Posterior cingulate gyrus (tissue), 11 donors: ENCODE measurements around the gene DNM3.
A peak's percentile ranks its signal among the peaks of the same experiment; 100 is the strongest.
"Not testable (repeated sequence)": the region's sequence is repeated elsewhere in the genome, so short reads cannot be mapped to it uniquely, and the experiment has no call there.

Source experiments
- DNase-seq, 10 donors: peaks; one replicate each; pipeline versions ENCODE4 v3.0.0 to v3.0.0-alpha.2; 2020 to 2021; ENCODE audit warnings: mixed read lengths in 3 of 10
- intact Hi-C: fragments of 100-400 bp; cut with DNase I; formaldehyde crosslinking; loops from one replicate; pipeline ENCODE4 v1.15.1; 2023

Gene DNM3

GRCh38 chr1:171841050-171841910 is at the start of gene DNM3:
DNM3 (plus strand) TSS chr1:171841498; CDS start chr1:171841657, 159 bp downstream.
- intact Hi-C loops, result loop anchor here (2.0 to 10.0 kb wide), 3 partner anchors 39 to 142 kb away; partner anchors contain the start of gene VAMP4
- peak; percentile 83 to 99 (median 90) for DNase-seq

GRCh38 chr1:171792656-171793369 is 48.5 kb upstream of the DNM3 start:
- no peak for DNase-seq
- intact Hi-C loops, result no loop called here

GRCh38 chr1:171793636-171794035 is 47.7 kb upstream of the DNM3 start:
- no peak for DNase-seq
- intact Hi-C loops, result no loop called here

DNA sequence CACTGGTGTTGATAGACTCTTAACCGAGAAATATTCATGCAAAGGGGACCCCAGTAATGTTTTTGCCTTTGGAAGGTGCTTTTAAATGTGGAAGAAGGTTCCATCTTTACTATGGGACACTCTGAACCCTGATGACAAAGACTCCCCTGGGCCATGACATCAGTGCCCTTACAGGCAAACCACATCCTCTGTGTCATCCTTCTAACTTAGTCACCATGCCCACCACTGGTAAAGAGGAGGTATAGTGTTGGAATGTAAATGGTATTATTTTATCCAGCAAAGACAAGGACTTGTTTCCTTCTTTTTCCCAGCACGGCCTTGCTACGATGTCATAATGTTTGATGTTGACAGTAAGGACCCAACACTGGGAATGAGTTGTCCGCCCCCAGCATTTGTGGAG is 47.2 kb upstream of the DNM3 start:
- DNase-seq, result no peak
- intact Hi-C loops, result no loop called here

- intact Hi-C loops, result no loop called here
Observed at GRCh38 chr1:171796592-171796991, 44.7 kb upstream of the DNM3 start.

DNA sequence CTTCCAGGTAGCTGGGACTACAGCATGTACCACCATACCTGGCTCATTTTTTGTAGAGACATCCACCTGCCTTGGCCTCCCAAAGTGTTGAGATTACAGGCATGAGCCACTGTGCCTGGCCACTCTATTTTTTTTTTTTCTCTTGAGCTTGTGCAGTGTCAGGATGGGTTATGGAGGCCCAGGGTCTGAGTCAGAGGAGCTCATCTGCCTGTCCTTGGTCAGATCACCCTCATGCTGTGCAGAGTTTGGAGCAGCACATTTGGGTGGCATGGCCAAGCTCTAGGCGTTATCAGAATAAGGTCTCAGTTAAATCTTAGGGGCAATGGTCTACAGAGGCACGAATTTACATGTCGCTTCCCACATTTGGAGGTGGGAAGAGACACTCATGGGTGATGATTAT is 43.0 kb upstream of the DNM3 start:
- intact Hi-C loops, result no loop called here

More at GRCh38 chr1:171796592-171796991, 44.7 kb upstream of the DNM3 start:
- no peak for DNase-seq

DNA sequence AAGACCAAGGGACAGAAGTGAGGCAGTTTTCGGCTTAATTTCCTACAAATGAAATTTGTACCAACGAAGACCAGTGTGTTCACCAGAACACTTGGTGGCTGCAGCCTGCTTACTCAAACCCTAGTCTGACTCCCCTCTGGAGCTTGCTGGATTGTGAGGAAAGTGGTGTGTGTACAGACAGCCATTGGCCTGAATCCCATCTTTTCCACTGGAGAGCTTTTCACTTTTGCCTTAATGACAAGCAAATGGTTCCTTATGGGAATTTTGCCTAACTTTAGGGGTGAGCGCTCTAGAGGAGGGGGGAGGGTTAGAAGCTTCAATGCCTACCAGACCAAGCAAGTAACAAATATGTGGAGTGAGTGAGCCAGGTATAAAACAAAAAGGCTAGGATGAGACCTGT is 42.5 kb upstream of the DNM3 start:
- DNase-seq, result no peak
- intact Hi-C loops, result no loop called here

More for the DNA sequence above, 43.0 kb upstream of the DNM3 start:
- DNase-seq, result no peak

GRCh38 chr1:171799166-171799565 is 42.1 kb upstream of the DNM3 start:
- intact Hi-C loops, result no loop called here
- no peak for DNase-seq

- intact Hi-C loops, result loop anchor here (5.0 kb wide), 3 partner anchors 43 to 598 kb away; partner anchors contain the start of gene DNM3
- DNase-seq, result not testable (repeated sequence)
Observed at GRCh38 chr1:171799698-171800097, 41.6 kb upstream of the DNM3 start.

- no peak for DNase-seq
- intact Hi-C loops, result loop anchor here (5.0 kb wide), 3 partner anchors 42 to 597 kb away; partner anchors contain the start of gene DNM3
Observed at GRCh38 chr1:171800342-171800741, 41.0 kb upstream of the DNM3 start.

DNA sequence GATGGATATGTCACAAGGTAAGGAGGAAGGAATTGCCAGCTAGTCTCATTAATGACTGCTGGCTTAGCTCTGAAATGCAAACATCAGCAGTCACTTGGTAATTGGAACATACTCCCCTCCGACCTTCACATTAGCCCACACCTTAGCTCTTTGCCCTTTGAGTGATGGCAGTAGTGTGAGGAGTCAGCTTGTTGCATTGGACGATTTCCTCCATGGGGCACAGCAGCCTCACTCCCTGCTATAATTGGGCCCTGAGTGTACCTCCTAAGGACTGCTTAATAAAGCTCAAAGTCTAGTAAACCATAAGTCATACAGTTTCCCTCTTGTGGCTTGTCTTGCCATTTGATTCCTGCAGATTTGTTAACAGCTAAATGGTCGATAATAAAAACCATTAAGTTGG is 40.4 kb upstream of the DNM3 start:
- DNase-seq, result no peak
- intact Hi-C loops, result loop anchor here (1.0 to 5.0 kb wide), 4 partner anchors 41 to 596 kb away; partner anchors contain the start of gene DNM3

DNA sequence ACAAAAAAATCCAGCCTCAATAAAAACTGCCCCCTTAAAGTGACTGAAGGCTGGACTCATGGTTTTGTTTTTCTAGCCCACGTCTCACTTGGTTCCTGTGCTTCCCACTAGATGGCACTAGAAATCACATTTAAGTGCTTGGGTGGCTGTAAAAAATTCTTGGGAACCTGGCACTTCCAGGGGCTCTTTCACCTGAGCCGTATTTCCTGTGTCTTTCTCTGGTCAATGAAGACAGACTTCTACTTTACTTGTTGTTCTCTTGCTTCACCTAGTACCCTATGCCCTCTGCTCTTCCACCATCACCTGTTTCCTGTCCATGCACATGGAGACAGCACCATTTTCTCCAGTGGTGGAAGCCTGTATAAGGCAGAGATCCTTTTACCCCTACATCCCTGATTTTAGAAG is 39.8 kb upstream of the DNM3 start:
- intact Hi-C loops, result loop anchor here (1.0 to 5.0 kb wide), 4 partner anchors 41 to 596 kb away; partner anchors contain the start of gene DNM3
- no peak for DNase-seq

DNA sequence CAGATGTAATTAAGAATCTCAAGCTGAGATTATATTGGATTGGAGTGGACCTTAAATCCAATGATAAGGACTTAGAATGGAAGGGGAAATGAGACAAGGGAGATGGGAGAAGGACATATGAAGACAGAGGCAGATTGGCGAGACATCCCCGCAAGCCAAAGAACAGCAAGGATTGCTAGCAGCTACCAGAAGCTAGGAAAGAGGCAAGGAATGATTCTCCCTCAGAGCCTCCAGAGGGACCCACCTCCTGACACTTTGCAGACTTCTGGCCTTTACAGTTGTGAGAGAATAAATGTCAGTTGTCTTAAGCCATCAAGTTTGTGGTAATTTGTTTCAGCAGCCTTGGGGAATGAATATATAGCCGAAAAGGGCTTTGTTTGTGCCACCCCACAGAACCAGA is 39.1 kb upstream of the DNM3 start:
- intact Hi-C loops, result loop anchor here (5.0 kb wide), 3 partner anchors 40 to 595 kb away; partner anchors contain the start of gene DNM3
- DNase-seq, result peak in 1 of 10 donors; percentile 81

DNA sequence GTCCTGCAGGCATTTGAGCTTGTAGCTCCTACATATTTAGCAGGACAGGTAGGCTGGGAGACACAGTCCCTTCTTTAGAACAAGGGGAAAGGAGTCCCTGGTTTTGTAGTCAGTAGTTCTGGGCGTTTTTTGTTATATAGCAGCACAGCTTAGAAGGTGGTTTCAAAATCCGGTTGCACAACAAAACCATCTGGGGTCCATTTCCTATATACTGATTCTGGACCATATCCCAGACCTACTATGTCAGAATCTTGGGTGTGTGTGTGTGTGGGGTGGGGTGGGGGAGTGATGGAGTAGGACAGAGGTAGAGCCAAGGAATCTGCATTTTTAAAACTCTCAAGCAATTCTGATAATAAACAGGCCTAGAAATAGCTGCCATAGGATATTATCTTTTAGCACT is 38.3 kb upstream of the DNM3 start:
- no peak for DNase-seq
- intact Hi-C loops, result loop anchor here (5.0 kb wide), 3 partner anchors 39 to 594 kb away; partner anchors contain the start of gene DNM3

GRCh38 chr1:171803461-171804022 is 37.8 kb upstream of the DNM3 start:
- intact Hi-C loops, result loop anchor here (5.0 kb wide), 3 partner anchors 39 to 594 kb away; partner anchors contain the start of gene DNM3

DNA sequence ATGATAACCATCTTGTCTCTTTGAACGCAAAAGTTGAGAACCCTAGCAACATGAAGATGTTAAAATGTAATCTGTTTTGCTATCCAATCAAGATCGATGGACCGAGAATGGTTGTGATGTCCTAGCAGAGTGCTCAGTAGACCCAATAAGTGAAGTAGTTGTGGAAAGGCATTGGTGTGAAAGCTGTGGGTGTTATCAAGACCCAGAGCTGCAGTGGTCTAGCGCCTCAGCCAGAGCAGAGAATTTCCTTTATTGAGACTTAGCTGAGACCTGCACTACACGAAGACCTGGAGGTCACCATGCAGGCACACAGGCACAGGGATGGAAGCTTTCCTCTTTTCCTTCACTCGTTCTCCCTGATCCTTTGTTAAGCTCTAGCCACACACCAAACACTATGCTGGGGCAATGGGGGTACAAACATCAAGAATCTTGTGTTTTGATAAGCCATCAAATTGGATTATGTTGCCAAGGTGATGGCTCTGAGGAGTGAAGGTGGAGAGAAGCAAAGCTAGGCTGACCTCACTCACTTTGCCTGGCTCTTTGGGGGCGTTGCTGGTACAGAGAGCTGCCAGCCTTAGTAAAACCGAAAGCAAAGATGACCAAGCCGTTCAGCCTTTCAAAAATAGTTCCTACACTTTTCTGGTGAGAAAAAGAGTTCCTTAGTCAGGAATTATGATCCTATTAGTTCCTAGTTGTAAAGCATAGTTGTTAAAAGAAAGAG is 35.7 kb upstream of the DNM3 start:
- no peak for DNase-seq
- intact Hi-C loops, result no loop called here

More at GRCh38 chr1:171803461-171804022, 37.8 kb upstream of the DNM3 start:
- peak in 2 of 10 donors; percentile 76 to 80 for DNase-seq

GRCh38 chr1:171807556-171807955 is 33.7 kb upstream of the DNM3 start:
- intact Hi-C loops, result no loop called here
- DNase-seq, result no peak

- intact Hi-C loops, result no loop called here
- no peak for DNase-seq
Observed at GRCh38 chr1:171809834-171810233, 31.5 kb upstream of the DNM3 start.

DNA sequence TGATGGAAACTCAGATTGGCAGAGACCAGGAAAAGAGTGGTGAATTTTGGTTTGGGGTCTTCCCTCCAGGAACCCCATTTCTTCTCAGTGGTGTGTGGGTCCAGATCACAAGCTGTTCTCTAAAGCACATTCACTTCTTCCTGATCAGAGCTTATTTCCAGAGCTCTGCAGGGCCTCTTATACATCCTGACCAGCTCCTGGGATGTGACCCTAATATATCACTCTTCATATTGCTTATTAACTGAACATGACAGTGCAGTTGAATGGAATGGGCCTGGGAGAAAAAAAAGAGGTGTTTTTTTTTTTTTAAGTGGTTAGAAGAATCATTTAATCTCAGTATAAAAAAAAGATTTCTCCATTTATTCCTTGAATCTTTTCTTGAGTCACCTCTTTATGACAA is 29.6 kb upstream of the DNM3 start:
- intact Hi-C loops, result no loop called here

GRCh38 chr1:171814692-171815091 is 26.6 kb upstream of the DNM3 start:
- no peak for DNase-seq
- intact Hi-C loops, result no loop called here

More for the DNA sequence above, 29.6 kb upstream of the DNM3 start:
- DNase-seq, result no peak
